NCI-H226 (cell line): Measurements from ENCODE around the gene PDPN.
"Not testable (repeated sequence)": the region's sequence is repeated elsewhere in the genome, so short reads cannot be mapped to it uniquely, and the experiment has no call there.

Experiments used
- DNase-seq: peaks from one replicate; pipeline ENCODE4 v3.0.0-alpha.2; 2015

PDPN gene

DNA sequence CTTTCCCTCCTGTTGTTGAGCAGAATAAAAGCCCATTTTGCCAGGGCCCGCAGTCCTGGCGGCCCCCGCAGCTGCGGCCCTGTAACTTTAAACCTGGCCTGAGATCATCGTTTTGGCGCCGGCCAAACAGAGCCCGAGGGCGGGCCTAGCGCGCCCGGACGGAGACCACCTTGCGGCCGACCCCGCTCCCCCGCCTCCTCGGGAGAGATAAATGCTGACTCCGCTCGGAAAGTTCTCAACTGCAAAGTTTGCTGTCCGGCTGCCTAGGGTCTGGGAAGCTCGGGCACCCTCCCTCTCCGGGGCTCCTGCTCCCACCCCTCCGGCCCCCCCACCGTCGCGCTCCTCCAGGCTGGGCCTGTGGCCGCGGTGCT, at the start of gene PDPN:
Gene PDPN, plus strand, starts transcription at position 238 of the 371 bp plus-strand sequence. CDS start 202 bp downstream, outside the sequence.
- peak; percentile 80 for DNase-seq

DNA sequence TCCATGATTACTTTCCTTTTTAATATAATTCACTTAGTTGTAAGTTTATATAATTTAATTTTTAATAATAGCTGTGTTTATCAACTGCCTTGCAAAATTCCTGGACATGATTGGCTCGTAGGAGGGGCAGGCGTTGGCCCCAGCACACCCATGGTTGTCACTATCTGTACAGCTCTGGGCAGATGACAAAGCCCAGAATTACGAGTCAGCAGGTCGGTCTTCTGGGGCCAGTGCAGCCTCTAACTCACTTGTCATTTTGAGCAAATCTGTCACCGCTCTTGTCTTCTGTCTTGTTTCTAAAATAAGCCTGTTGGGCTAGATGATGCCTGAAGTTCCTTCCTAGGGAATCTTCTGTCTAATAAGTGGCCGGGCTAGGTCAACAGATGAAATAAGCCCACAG, 48.4 kb upstream of the PDPN start:
- no peak for DNase-seq

DNA sequence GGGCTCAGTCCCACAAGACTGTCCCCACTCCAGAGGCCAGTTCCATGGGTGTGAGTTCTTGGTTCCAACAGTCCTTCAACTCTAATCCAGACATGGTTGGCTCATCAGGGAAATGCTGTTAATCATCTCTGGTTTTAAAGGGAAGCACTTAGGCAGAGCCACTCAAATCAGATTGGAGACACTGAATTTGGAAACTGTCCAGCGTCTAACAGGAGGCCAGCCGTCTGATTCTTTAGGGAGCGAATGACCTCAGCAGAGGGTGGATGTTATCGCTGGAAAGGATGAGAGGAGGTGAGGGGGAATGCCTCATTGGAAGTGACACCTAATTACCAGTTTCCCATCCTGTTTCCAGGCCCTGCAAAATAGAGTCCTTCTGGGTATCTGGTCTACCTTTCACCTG, 47.1 kb upstream of the PDPN start:
- no peak for DNase-seq

DNA sequence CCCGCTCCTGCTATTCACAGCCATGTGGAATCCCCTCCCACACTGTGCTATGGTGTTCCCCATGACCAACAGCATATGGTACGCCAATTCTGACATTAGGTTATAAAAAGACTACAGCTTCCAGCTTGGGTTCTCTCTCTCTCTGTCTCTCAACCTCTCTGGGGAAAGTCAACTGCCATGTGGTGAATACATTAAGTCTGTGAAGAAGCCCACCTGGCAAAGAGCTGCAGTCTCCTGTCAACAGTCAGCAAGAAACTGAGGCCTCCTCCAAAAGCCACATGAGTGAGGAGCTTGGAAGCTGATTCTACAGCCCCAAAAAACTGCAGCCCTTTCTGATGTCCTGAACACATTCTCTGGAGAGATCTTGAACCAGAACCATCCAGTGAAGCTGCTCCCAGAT, 44.8 kb upstream of the PDPN start:
- no peak for DNase-seq

DNA sequence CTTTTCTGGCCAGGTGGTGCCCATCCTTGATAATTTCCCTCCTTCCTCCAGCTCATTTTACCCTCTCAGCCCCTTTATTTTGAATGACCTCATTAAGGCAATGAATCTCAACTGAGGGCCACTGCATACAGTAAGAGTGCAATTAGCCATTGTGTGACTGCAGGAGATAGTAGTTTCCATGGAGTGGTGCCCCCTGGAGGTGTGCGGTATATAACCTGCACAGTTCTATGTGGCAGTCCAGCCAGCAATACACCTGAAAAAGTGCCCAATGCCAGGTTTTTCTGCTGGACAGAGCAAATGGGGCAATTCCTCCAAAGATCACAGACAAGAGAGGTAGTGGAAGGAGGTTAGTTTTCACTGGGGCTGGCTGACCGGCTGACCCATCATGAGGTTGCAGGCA, 43.9 kb upstream of the PDPN start:
- DNase-seq: no peak

GRCh38 chr1:13540866-13541265, 42.8 kb upstream of the PDPN start:
- no peak for DNase-seq

DNA sequence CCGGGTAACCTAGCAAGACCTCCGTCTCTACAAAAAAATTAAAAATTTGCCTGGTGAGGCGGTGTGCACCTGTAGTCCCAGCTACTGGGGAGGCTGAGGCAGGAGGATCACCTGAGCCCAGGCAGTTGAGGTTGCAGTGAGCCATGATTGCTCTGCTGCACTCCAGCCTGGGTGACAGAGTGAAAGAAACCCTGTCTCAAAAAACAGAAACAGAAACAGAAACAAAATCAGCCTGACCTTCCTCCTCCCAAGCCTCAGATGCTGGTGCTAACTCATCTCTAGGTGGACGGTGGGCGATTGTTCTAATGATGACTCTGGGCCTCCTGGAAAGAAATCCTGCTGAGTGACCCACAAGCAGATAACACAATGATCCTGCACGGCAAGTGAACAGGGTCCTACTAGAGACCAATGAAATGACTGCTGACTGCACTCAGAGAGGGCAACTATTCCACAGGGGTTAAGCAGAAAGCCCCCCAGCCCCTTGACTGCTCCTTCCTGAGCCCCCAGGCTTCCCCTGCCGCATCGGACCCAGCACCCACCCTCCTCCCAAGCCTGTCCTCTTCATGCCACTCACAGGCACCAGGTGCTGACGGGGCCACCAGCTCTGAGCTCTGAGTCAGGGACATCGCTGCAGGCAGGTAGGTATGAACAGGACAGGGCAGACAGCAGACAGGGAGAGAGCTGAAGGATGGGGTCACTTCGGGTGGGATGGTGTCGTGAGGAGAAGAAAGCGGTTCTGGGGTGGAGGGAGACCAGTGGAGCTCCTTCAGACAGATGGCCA, 42.0 kb upstream of the PDPN start:
- no peak for DNase-seq

- no peak for DNase-seq
Observed at GRCh38 chr1:13543451-13544220, 40.0 kb upstream of the PDPN start.

DNA sequence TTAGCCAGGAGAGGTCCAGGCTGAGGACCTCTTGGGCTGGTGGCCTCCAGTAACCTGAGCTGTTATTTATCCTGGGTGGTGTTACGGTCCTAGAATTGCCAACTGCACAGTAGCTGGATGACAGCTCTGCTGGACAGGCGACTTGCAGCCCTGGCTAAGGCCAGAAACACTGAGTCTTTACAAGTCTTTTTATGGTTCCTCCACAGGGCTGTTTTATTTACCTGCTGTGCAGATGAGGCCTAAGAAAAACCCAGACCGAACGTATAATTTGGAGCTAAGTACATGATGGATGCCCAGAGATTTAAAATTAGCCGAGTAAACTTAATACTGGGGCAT, 39.4 kb upstream of the PDPN start:
- no peak for DNase-seq

- no peak for DNase-seq
Observed at GRCh38 chr1:13546791-13547190, 36.8 kb upstream of the PDPN start.

GRCh38 chr1:13548281-13548680, 35.4 kb upstream of the PDPN start:
- DNase-seq: no peak

- no peak for DNase-seq
Observed at GRCh38 chr1:13549021-13549420, 34.6 kb upstream of the PDPN start.

- no peak for DNase-seq
Observed at GRCh38 chr1:13549521-13549920, 34.1 kb upstream of the PDPN start.

- DNase-seq: no peak
Observed at GRCh38 chr1:13550663-13551062, 33.0 kb upstream of the PDPN start.

DNA sequence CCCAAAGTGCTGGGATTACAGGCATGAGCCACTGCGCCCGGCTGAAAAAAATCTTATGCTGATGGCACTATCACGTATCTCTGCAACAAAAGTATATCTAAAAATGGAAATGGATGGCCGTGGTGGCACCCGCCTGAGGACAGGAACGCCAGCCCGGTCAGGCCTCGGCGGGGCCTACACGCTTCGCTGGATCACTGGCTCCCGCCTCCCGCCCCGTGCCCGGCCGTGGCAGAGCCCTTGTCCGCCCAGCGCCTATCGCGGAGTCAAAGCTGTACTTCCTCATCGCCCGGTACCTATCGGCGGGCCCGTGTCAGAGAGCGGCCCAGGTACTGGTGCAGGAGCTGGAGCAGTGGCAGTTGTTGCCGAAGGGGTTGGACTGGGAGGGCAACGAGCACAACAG, 28.8 kb upstream of the PDPN start:
- no peak for DNase-seq

GRCh38 chr1:13556224-13556764, 27.3 kb upstream of the PDPN start:
- no peak for DNase-seq

GRCh38 chr1:13560541-13560940, 23.1 kb upstream of the PDPN start:
- DNase-seq: no peak

- not testable (repeated sequence) for DNase-seq
Observed at GRCh38 chr1:13562981-13563380, 20.7 kb upstream of the PDPN start.

- DNase-seq: no peak
Observed at GRCh38 chr1:13564073-13564472, 19.6 kb upstream of the PDPN start.

DNA sequence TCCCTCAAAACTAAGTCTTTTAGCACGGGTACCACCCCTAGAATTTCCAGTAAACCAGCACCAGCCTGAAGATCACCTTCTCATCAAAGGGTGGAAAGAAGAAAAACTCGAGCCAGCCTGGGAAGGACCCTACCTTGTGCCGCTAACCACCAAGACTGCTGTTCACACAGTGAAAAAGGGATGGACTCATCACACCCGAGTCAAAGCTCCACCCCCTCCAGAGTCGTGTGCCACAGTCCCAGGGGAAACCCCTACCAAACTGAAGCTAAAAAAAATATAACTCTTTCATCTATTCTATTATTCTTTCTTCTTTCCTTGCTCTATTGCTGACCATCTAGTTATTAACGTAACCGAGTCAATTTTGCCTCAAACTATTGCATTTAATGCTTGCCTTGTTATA, 13.2 kb upstream of the PDPN start:
- DNase-seq: not testable (repeated sequence)

- DNase-seq: no peak
Observed at GRCh38 chr1:13570924-13571323, 12.7 kb upstream of the PDPN start.

- DNase-seq: no peak
Observed at GRCh38 chr1:13573586-13573985, 10.0 kb upstream of the PDPN start.

GRCh38 chr1:13576926-13577325, 6.7 kb upstream of the PDPN start:
- DNase-seq: no peak

DNA sequence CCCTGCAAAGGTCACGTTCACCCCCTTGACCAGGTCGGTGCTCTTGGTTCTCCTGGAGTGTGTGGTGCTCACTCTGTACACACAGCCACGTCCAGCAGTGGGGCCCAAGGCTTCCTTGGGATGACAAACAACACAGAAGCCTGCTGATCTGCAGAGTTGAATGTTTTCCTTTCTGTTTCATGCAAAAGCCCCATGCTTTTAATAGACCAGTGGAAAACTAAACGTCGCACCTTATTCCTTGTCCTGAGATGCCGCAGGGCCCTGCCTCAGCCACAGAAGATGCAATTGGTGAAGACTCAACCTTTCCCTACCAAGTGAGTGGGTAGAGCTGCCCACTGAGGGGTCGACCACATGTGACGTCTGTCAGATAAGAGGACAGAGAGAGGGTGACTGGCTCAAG, 5.8 kb upstream of the PDPN start:
- no peak for DNase-seq
